Vagina (tissue), 2 donors: ENCODE data around the gene TPPP3. TPM values are rescaled to one million over a fixed set of nuclear protein-coding genes. Genes with fewer than 3 reads are reported as not detected.
"Not testable (repeated sequence)": the region's sequence is repeated elsewhere in the genome, so short reads cannot be mapped to it uniquely, and the experiment has no call there.

ENCODE experiments used
- DNase-seq, 2 donors: peaks; one replicate each; pipeline ENCODE4 v3.0.0-alpha.2; 2017; ENCODE audit errors: extremely low spot score in 2 of 2
- H3K27ac ChIP-seq: fragments of 200-600 bp; sonication (generic); one replicate; pipeline ENCODE4 v1.5.1; 2019
- H3K27me3 ChIP-seq: fragments of 200-600 bp; sonication (generic); one replicate; pipeline ENCODE4 v1.5.1; 2019
- H3K36me3 ChIP-seq, 2 donors: fragments of 200-600 bp; sonication (generic); one replicate each; pipeline ENCODE4 v1.5.1; 2017 to 2019
- H3K4me1 ChIP-seq: fragments of 200-600 bp; sonication (generic); one replicate; pipeline ENCODE4 v1.5.1; 2019
- H3K4me3 ChIP-seq, 2 donors: fragments of 200-600 bp; sonication (generic); 1 replicate in 1 of 2; 2 replicates in 1 of 2; pipeline ENCODE4 v1.5.1; 2016 to 2019
- H3K9me3 ChIP-seq: fragments of 200-600 bp; sonication (generic); one replicate; pipeline ENCODE4 v1.5.1; 2019
- POLR2A ChIP-seq, 2 donors: fragments of 450-650 bp; IDR thresholded peaks; one replicate each; pipeline ENCODE4 v1.6.1; 2017; ENCODE audit warnings: antibody characterized with exemption in 2 of 2, mild to moderate bottlenecking in 2 of 2, moderate library complexity in 2 of 2
- POLR2AphosphoS5 ChIP-seq, 2 donors: sonication (generic); formaldehyde crosslinking; IDR thresholded peaks; one replicate each; pipeline ENCODE4 v1.9.0; 2017; ENCODE audit warnings: antibody characterized with exemption in 2 of 2, mild to moderate bottlenecking in 2 of 2, low read depth in 1 of 2; ENCODE audit not compliant: insufficient read depth in 1 of 2
- intact Hi-C: fragments of 100-400 bp; cut with DNase I; formaldehyde crosslinking; loops from one replicate; pipeline ENCODE4 v1.15.1; 2023
- total RNA-seq: library from RNA; depleted of rRNA; stranded (reverse); fragments of >200 nt; gene quantifications from one replicate; pipeline ENCODE4 v1.2.3, GENCODE V29; 2016
- TF ChIP-seq, protein P1 (sequence below), 3 experiments: fragments of 450-650 bp in 2 of 3; fragments of 200-600 bp in 1 of 3; sonication (generic) in 1 of 3; IDR thresholded peaks; one replicate each; pipeline ENCODE4 v1.5.1; 2017 to 2019; ENCODE audit warnings: antibody characterized with exemption in 3 of 3, mild to moderate bottlenecking in 2 of 3, moderate library complexity in 2 of 3

TPPP3 gene
- total RNA-seq, 1 donor from 2014 or later: 28.2 TPM

DNA sequence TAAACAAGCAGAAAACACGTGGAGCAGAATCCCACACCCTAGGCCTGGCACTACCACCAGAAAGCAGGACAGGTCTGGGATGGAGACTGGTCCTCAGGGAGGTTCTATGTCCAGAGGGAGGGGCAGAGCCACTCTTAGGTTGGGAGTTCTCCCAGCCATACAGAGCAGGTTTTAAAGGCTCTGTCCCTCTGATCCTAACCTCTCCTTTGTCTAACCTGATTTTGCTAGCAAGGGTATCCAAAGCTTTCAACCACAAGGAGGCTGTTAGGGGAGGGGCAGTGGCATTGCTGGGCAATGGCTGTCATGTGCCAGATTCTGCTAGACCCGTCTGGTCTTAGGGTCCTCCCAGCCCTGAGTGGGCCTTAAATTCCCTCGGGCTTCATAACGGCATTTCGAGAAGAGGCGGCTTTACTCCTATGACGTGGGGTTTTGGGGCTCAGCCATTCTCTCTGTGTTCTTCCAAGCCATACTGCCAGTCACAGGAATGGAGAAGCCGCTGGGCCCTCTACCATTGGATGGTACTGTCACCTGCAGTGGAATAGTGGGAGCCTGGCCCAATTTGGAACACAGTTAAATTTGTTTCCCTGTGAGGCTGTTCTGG, 5.7 kb downstream of the TPPP3 start:
- peaks cover 20% of the 10 kb centered on the region for H3K4me1 ChIP-seq
- H3K36me3 ChIP-seq: no peaks in the 10 kb centered on the region
- no peak overlapping the region for H3K4me3 ChIP-seq
- intact Hi-C loops: no loop called here
- DNase-seq: no peak
- H3K27me3 ChIP-seq: no peaks in the 10 kb centered on the region
- no peak overlapping the region for H3K27ac ChIP-seq
- TF ChIP-seq POLR2A (IDR thresholded peaks at IDR 0.05) (no peak), POLR2AphosphoS5 (IDR thresholded peaks at IDR 0.05; ENCODE audit: insufficient read depth in 1 of 2, low read depth in 1 of 2) (no peak)
- TF ChIP-seq, protein P1, sequence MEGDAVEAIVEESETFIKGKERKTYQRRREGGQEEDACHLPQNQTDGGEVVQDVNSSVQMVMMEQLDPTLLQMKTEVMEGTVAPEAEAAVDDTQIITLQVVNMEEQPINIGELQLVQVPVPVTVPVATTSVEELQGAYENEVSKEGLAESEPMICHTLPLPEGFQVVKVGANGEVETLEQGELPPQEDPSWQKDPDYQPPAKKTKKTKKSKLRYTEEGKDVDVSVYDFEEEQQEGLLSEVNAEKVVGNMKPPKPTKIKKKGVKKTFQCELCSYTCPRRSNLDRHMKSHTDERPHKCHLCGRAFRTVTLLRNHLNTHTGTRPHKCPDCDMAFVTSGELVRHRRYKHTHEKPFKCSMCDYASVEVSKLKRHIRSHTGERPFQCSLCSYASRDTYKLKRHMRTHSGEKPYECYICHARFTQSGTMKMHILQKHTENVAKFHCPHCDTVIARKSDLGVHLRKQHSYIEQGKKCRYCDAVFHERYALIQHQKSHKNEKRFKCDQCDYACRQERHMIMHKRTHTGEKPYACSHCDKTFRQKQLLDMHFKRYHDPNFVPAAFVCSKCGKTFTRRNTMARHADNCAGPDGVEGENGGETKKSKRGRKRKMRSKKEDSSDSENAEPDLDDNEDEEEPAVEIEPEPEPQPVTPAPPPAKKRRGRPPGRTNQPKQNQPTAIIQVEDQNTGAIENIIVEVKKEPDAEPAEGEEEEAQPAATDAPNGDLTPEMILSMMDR (IDR thresholded peaks at IDR 0.05): no peak
- H3K9me3 ChIP-seq: no peaks in the 10 kb centered on the region

- no peak for DNase-seq
Observed at GRCh38 chr16:67386861-67387455, 6.3 kb downstream of the TPPP3 start.

DNA sequence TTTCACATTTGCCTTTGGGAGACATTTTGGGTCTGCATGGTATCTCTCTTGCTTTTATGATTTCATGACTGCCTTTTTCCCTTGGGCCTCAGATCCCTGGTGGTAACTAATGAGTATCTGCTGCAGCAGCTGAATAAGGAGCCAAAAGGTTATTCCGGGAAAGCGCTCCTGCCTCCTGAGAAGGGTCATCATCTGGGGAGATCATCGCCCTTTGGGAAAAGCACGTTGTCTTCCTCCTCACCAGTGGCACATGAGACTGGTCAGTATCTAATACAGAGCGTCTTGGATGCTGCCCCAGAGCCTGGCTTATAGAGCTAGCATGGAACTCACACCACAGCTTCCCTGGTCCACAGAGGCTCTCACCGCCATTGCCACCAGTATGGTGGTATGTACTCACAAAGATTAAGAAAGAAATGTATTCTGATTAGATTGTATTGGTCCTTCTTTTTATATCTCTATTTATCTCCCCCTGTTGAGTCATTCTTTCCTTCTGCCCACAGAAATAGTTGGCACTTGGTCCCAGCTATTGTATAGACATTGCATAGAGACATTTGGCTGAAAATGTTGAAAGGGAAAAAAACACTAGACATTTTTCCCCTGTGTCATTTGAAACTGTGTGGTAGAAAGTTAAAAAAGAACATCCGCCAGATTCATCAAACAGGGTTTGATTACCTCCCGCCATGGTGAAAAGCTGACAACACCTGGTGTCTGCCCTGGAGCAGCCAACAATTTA, 8.4 kb downstream of the TPPP3 start:
- Histone ChIP-seq H3K27ac (no peak overlapping the region), H3K4me1 (no peaks in the 10 kb centered on the region), H3K36me3 (no peaks in the 10 kb centered on the region), H3K9me3 (no peaks in the 10 kb centered on the region), H3K27me3 (no peaks in the 10 kb centered on the region), H3K4me3 (no peak overlapping the region)
- DNase-seq: no peak
- no peak for TF ChIP-seq POLR2A (IDR thresholded peaks at IDR 0.05)
- TF ChIP-seq, protein P1 (IDR thresholded peaks at IDR 0.05): no peak
- TF ChIP-seq POLR2AphosphoS5 (IDR thresholded peaks at IDR 0.05; ENCODE audit: insufficient read depth in 1 of 2, low read depth in 1 of 2): no peak
- intact Hi-C loops: no loop called here

More at GRCh38 chr16:67386861-67387455, 6.3 kb downstream of the TPPP3 start:
- H3K4me1 ChIP-seq: peaks cover 14% of the 10 kb centered on the region
- intact Hi-C loops: no loop called here
- no peaks in the 10 kb centered on the region for H3K9me3 ChIP-seq
- no peak overlapping the region for H3K4me3 ChIP-seq
- TF ChIP-seq, protein P1 (IDR thresholded peaks at IDR 0.05): no peak
- TF ChIP-seq POLR2AphosphoS5 (IDR thresholded peaks at IDR 0.05; ENCODE audit: insufficient read depth in 1 of 2, low read depth in 1 of 2): no peak
- TF ChIP-seq POLR2A (IDR thresholded peaks at IDR 0.05): no peak
- H3K36me3 ChIP-seq: no peaks in the 10 kb centered on the region
- H3K27ac ChIP-seq: no peak overlapping the region
- no peaks in the 10 kb centered on the region for H3K27me3 ChIP-seq

- Histone ChIP-seq H3K27ac (no peak overlapping the region), H3K4me1 (no peaks in the 10 kb centered on the region), H3K27me3 (no peaks in the 10 kb centered on the region), H3K9me3 (no peaks in the 10 kb centered on the region), H3K4me3 (no peak overlapping the region), H3K36me3 (no peaks in the 10 kb centered on the region)
- intact Hi-C loops: no loop called here
- DNase-seq: no peak
- TF ChIP-seq POLR2A (IDR thresholded peaks at IDR 0.05): no peak
- TF ChIP-seq POLR2AphosphoS5 (IDR thresholded peaks at IDR 0.05; ENCODE audit: insufficient read depth in 1 of 2, low read depth in 1 of 2): no peak
- TF ChIP-seq, protein P1 (IDR thresholded peaks at IDR 0.05): no peak
Observed at GRCh38 chr16:67383284-67383683, 10.0 kb downstream of the TPPP3 start.

DNA sequence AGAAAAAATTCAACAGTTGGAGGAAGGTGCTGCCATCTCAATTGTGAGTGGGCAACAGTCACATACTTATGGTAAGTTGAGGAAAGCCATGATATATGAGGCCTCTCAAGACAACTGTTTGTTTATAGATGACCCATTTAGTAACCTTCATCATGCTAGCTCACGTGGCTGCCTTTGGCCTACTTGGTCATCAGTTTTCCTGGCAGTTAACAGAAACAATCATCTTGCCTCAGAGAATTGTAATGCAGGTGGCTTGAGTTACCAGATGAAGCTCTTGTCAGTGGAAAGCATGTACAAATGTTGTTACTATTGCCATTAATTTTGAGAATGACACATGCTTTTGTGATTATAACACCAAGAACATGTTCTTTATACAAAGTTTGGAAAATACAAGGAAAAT, 14.7 kb downstream of the TPPP3 start:
- DNase-seq: no peak
- Histone ChIP-seq H3K36me3 (no peaks in the 10 kb centered on the region), H3K27ac (no peak overlapping the region), H3K4me1 (no peaks in the 10 kb centered on the region), H3K9me3 (no peaks in the 10 kb centered on the region), H3K27me3 (no peaks in the 10 kb centered on the region), H3K4me3 (no peak overlapping the region)
- intact Hi-C loops: no loop called here
- no peak for TF ChIP-seq POLR2AphosphoS5 (IDR thresholded peaks at IDR 0.05; ENCODE audit: insufficient read depth in 1 of 2, low read depth in 1 of 2)
- TF ChIP-seq, protein P1 (IDR thresholded peaks at IDR 0.05): no peak
- no peak for TF ChIP-seq POLR2A (IDR thresholded peaks at IDR 0.05)

DNA sequence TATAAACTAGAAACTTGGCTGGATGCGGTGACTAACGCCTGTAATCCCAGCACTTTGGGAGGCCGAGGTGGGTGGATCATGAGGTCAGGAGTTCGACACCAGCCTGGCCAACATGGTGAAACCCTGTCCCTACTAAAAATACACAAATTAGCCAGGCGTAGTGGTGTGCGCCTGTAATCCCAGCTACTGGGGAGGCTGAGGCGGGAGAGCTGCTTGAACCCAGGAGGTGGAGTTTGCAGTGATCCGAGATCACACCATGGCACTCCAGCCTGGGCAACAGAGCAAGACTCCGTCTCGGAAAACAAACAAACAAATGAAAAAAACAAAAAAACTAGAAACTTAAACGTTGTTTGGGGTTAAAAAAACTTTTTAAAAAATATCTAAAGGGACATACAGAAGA, 17.3 kb downstream of the TPPP3 start:
- H3K4me1 ChIP-seq, H3K36me3 ChIP-seq, H3K27ac ChIP-seq, H3K4me3 ChIP-seq, intact Hi-C loops, H3K9me3 ChIP-seq, DNase-seq, H3K27me3 ChIP-seq: not testable (repeated sequence)
